Fibroblast of mammary gland (primary cell): Measurements from ENCODE around the gene NIN.

ENCODE experiments used
- DNase-seq: peaks from one replicate; pipeline ENCODE4 v3.0.0-alpha.2; 2010; ENCODE audit warnings: low read depth
- H3K4me3 ChIP-seq: 2 replicates; pipeline ENCODE4 v1.5.1; 2011; ENCODE audit warnings: low read depth, mild to moderate bottlenecking, low read length, moderate library complexity; ENCODE audit not compliant: control insufficient read depth
- TF ChIP-seq, protein P1 (sequence below): conservative IDR thresholded peaks from 2 replicates; pipeline ENCODE4 v1.5.1; 2011; ENCODE audit warnings: low read depth, low read length, inconsistent platforms; ENCODE audit not compliant: control insufficient read depth, insufficient read depth

Gene NIN

GRCh38 chr14:50785457-50786063 is 45.4 kb downstream of the NIN start:
- H3K4me3 ChIP-seq: no peak overlapping the region
- no peak for DNase-seq
- TF ChIP-seq, protein P1, sequence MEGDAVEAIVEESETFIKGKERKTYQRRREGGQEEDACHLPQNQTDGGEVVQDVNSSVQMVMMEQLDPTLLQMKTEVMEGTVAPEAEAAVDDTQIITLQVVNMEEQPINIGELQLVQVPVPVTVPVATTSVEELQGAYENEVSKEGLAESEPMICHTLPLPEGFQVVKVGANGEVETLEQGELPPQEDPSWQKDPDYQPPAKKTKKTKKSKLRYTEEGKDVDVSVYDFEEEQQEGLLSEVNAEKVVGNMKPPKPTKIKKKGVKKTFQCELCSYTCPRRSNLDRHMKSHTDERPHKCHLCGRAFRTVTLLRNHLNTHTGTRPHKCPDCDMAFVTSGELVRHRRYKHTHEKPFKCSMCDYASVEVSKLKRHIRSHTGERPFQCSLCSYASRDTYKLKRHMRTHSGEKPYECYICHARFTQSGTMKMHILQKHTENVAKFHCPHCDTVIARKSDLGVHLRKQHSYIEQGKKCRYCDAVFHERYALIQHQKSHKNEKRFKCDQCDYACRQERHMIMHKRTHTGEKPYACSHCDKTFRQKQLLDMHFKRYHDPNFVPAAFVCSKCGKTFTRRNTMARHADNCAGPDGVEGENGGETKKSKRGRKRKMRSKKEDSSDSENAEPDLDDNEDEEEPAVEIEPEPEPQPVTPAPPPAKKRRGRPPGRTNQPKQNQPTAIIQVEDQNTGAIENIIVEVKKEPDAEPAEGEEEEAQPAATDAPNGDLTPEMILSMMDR: no peak

DNA sequence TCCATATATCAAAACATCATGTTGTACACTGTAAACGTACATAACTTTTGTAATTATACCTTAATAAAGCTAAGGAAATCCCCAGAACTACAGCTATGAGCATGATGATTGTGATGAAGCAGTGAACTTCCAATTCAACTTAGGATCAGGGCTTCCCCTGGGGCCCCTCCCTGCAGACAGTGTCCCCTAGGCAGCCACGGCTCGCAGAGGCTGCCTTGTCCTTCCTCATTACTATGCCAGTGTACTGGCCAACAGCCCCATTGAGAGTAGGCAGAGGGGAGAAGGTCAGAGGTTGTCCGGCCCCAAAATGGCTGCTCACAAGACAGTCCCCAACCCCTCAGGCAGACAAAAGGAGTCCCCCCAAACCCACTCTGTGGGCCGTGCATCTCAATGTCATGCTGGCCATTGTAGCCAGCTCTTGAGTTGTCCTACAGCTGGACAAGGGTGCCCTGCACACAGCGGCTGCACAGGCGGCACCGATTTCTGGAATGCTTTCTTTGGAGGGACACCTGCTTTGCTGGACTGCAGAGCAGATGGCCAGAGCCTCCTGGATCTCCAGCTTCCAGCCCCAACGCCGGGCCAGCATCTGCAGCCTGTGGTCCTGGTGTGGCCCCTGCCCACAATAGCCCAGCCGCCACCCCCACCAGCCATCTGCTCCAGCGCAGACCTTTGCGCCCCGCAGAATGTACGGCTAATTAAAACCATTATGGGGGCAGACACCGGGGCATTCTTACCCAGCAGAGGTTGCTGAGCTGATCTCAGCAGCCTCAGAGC is 46.1 kb downstream of the NIN start:
- H3K4me3 ChIP-seq: no peak overlapping the region
- TF ChIP-seq, protein P1: no peak
- no peak for DNase-seq

DNA sequence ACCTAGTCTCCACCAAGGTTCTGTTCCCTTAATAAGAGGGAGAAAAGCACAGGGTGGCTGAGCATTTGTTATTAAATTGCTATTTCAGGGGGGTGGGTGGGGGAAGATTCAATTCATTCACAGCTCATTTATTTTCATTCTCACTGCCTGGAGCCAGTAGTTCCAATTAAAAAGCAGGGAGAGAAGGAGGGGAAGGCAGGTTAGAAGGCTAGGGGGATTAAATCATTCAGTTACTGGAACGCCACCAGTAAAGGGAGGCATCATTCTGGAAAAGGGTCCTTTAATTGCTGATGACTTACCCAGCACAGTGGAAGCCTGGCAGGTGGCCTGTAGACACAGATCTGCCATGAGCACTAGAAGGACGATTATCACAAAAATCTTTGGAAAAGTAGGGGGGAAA is 47.4 kb downstream of the NIN start:
- no peak overlapping the region for H3K4me3 ChIP-seq
- TF ChIP-seq, protein P1: no peak
- no peak for DNase-seq

GRCh38 chr14:50780393-50780792 is 50.6 kb downstream of the NIN start:
- no peak for DNase-seq
- TF ChIP-seq, protein P1: no peak

GRCh38 chr14:50778721-50779483 is 52.1 kb downstream of the NIN start:
- TF ChIP-seq, protein P1: no peak
- H3K4me3 ChIP-seq: no peak overlapping the region
- peak; percentile 86 for DNase-seq

More at GRCh38 chr14:50780393-50780792, 50.6 kb downstream of the NIN start:
- no peak overlapping the region for H3K4me3 ChIP-seq

GRCh38 chr14:50776522-50776921 is 54.4 kb downstream of the NIN start:
- TF ChIP-seq, protein P1: no peak
- H3K4me3 ChIP-seq: no peak overlapping the region
- DNase-seq: no peak
